HG03439 (cell line): ENCODE results near the gene STUB1.

Experiments
- ATAC-seq: cut with Tn5 transposase; IDR thresholded peaks from one replicate; pipeline ENCODE4 v1.9.1; 2021; ENCODE audit warnings: mild to moderate bottlenecking, moderate library complexity; ENCODE audit not compliant: unreplicated experiment

The STUB1 gene

DNA sequence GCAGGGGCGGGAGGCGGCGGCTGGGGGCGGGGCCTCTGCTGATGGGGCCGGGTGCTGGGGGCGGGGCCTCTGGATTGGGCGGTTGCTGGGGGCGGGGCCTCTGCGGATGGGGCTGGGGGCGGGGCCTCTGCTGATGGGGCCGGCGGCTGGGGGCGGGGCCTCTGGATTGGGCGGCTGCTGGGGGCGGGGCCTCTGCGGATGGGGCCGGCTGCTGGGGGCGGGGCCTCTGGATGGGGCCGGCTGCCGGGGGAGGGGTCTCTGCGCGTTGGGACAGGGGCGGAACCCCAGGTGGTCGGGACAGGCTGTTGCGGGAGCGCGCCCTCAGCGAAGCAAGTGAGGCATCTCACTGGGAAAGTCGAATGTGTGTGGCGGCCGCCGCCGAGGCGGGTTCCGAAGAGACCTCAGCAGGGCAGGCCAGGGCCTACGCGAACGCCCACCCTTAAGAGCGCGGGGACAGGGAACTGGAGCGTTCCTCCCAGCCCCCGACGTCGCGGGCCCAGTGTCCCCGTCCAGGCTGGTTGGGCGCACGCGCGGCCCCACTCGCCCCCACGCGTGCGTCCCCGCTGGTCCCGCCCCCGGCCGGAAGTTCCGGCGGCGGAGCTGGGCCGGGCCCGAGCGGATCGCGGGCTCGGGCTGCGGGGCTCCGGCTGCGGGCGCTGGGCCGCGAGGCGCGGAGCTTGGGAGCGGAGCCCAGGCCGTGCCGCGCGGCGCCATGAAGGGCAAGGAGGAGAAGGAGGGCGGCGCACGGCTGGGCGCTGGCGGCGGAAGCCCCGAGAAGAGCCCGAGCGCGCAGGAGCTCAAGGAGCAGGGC lies at the start of gene STUB1:
Gene STUB1, plus strand, starts transcription at position 597 of the 811 bp plus-strand sequence. Its CDS starts 116 bp downstream, at position 713.
- ATAC-seq = no peak

GRCh38 chr16:630815-631405 lies 49.3 kb upstream of the STUB1 start, which contains the start of gene WFIKKN1:
TSS of gene WFIKKN1 (plus strand) at chr16:630985. CDS start at chr16:631254, 269 bp downstream.
- ATAC-seq = no peak

- ATAC-seq = no peak
Measured at GRCh38 chr16:631808-632358, 48.3 kb upstream of the STUB1 start.

DNA sequence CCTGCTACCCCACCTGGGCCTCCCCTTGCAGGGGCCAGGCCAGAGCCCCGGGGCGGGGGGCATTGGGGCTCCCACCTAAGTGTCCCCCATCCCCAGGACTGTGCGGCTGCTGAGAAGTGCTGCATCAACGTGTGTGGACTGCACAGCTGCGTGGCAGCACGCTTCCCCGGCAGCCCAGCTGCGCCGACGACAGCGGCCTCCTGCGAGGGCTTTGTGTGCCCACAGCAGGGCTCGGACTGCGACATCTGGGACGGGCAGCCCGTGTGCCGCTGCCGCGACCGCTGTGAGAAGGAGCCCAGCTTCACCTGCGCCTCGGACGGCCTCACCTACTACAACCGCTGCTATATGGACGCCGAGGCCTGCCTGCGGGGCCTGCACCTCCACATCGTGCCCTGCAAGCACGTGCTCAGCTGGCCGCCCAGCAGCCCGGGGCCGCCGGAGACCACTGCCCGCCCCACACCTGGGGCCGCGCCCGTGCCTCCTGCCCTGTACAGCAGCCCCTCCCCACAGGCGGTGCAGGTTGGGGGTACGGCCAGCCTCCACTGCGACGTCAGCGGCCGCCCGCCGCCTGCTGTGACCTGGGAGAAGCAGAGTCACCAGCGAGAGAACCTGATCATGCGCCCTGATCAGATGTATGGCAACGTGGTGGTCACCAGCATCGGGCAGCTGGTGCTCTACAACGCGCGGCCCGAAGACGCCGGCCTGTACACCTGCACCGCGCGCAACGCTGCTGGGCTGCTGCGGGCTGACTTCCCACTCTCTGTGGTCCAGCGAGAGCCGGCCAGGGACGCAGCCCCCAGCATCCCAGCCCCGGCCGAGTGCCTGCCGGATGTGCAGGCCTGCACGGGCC lies 47.5 kb upstream of the STUB1 start:
- ATAC-seq = no peak

DNA sequence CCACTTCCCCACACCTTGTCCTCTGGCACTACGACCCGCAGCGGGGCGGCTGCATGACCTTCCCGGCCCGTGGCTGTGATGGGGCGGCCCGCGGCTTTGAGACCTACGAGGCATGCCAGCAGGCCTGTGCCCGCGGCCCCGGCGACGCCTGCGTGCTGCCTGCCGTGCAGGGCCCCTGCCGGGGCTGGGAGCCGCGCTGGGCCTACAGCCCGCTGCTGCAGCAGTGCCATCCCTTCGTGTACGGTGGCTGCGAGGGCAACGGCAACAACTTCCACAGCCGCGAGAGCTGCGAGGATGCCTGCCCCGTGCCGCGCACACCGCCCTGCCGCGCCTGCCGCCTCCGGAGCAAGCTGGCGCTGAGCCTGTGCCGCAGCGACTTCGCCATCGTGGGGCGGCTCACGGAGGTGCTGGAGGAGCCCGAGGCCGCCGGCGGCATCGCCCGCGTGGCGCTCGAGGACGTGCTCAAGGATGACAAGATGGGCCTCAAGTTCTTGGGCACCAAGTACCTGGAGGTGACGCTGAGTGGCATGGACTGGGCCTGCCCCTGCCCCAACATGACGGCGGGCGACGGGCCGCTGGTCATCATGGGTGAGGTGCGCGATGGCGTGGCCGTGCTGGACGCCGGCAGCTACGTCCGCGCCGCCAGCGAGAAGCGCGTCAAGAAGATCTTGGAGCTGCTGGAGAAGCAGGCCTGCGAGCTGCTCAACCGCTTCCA lies 46.7 kb upstream of the STUB1 start:
- ATAC-seq = no peak

DNA sequence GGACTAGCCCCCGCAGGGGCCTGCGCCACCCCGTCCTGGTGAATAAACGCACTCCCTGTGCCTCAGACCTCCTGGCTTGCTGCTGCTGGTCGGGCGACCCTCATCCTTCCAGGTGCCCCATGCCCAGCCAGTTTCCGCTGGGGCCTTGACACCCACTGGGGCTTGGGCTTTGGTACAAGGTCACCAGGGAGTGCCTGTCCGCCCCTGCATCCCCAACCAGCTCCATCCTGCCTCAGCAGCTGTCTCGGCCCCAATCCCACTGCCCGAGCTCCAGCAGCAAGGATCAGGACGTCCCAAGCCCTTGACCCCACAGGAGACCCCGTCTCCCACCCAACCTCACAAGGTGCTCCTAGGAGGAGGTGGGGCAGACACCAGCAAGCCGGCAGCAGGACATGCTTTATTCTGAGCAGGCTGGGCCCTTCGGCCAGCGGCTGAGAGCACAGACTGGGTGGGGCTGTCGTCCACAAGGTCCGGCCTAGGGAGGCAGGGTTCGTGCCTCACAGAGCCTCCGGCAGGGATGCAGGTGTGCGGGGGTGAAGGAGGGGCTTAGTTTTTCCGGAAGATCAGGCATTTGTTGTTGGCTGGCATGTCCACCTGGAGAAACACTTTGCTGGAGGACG lies 46.0 kb upstream of the STUB1 start:
- no peak for ATAC-seq

DNA sequence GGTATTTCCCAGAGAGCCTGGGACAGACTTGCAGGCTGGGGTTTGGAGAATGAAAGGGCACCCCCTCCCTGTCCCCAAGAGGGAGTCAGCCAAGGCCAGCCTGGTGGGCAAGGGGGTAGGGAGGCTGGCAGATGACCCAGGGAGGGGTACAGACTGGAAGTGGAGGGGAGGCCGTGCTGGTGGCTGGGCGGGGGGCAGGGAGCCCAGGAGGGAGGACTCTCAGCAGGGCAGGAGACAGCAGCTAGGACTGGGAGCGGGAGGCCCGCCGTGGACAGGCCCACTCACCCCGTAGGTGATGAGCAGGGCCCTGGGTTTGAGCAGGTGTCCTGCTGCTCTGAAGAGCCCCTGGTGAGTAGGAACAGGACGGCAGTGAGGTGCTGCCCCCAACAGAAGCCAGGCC lies 45.2 kb upstream of the STUB1 start:
- ATAC-seq = no peak

- no peak for ATAC-seq
Measured at GRCh38 chr16:635573-636205, 44.5 kb upstream of the STUB1 start.

GRCh38 chr16:636206-637080 lies 43.8 kb upstream of the STUB1 start, which contains the start of gene METTL26:
TSS of gene METTL26 (minus strand) at chr16:636305. CDS start at chr16:636290, 15 bp downstream.
- peak; percentile 71 for ATAC-seq

- no peak for ATAC-seq
Measured at GRCh38 chr16:637081-638018, 42.9 kb upstream of the STUB1 start.

GRCh38 chr16:638034-638543 lies 42.1 kb upstream of the STUB1 start:
- no peak for ATAC-seq

- ATAC-seq = no peak
Measured at GRCh38 chr16:638836-639235, 41.4 kb upstream of the STUB1 start.

GRCh38 chr16:640614-641013 lies 39.6 kb upstream of the STUB1 start:
- ATAC-seq = no peak

- ATAC-seq = peak; percentile 44
Measured at GRCh38 chr16:641326-642188, 38.7 kb upstream of the STUB1 start, which contains the start of gene MCRIP2. TSS of gene MCRIP2 (plus strand) at chr16:641828. CDS start at chr16:641992, 164 bp downstream.

DNA sequence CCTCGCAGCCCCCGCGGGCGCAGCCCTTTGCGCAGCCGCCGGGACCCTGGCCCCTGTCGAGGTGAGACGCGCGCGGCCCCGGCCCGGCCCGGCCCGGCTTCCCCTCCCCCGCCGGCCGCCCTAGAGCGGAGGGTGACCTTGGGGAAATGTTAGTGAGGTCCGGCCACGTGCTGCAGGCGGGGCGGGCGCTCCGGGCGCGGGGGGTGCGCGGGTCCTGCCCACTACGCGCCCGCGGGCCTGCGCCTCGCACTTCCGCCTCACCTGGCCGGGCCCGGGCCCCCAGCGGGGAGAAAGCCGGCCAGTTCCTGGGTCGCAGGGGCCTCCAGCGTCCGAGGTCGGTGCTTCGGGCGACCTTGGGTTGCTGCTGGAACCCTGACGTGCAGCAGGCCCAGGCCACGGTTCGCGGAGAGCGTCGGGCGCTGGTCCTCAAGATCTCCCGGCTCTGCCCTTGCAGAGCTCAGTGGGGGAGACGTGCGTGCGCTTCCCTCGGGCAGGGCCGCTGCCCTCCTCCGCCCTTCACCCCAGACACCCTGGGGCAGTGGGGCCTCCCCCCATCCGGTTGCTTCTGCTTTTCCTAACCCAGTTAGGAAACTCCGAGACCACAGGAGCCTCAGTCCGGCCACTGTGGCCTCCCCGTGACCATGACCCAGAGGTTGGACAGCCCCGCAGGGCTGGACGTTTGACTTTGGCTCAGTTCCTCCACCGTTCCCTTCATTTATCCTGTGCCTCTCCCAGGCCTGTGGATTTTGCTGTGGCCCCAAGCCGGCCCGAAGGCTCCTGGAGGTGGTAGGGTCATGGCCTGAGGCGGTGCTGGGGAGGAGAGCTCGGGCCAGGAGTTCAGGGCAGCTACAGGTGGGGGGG lies 37.8 kb upstream of the STUB1 start:
- ATAC-seq = peak; percentile 37
